ENCODE results near the gene CALCOCO1.

The CALCOCO1 gene

DNA sequence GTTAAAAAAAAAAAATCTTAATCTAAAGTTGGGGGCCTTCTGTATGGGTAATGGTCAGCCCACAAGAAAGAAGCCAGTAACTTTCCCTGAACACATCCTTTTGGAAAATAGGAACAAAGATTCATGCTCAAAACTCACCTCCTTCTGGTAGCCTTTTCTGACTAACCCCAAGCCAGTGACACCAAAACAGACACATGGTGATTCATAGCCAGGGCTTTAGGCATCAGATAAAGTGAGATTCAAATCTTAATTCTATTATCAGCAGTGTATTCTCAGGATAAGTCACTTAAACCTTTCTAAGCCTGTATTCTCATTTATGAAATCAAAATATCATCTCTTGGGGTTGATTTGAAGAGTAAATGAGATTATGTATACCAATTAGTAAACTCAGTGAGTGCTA lies 56.3 kb downstream of the CALCOCO1 start:
- 0 out of 2 replicates have a peak overlapping the region, but pooled peaks have one; percentile 11 for H3K27ac ChIP-seq (replicated peaks)
- H3K4me3 ChIP-seq (replicated peaks; ENCODE audit: insufficient read depth, low read length): no peak overlapping the region
- DNase-seq (ENCODE audit: low read depth in 1 of 2, low spot score in 1 of 2): no peak
- H3K27me3 ChIP-seq (ENCODE audit: insufficient read depth, poor library complexity, severe bottlenecking): no peaks in the 10 kb centered on the region
- TF ChIP-seq, protein P1, sequence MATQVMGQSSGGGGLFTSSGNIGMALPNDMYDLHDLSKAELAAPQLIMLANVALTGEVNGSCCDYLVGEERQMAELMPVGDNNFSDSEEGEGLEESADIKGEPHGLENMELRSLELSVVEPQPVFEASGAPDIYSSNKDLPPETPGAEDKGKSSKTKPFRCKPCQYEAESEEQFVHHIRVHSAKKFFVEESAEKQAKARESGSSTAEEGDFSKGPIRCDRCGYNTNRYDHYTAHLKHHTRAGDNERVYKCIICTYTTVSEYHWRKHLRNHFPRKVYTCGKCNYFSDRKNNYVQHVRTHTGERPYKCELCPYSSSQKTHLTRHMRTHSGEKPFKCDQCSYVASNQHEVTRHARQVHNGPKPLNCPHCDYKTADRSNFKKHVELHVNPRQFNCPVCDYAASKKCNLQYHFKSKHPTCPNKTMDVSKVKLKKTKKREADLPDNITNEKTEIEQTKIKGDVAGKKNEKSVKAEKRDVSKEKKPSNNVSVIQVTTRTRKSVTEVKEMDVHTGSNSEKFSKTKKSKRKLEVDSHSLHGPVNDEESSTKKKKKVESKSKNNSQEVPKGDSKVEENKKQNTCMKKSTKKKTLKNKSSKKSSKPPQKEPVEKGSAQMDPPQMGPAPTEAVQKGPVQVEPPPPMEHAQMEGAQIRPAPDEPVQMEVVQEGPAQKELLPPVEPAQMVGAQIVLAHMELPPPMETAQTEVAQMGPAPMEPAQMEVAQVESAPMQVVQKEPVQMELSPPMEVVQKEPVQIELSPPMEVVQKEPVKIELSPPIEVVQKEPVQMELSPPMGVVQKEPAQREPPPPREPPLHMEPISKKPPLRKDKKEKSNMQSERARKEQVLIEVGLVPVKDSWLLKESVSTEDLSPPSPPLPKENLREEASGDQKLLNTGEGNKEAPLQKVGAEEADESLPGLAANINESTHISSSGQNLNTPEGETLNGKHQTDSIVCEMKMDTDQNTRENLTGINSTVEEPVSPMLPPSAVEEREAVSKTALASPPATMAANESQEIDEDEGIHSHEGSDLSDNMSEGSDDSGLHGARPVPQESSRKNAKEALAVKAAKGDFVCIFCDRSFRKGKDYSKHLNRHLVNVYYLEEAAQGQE (IDR thresholded peaks at IDR 0.05; ENCODE audit: insufficient replicate concordance, low read depth): no peak
- TF ChIP-seq SPI1 (IDR thresholded peaks at IDR 0.05; ENCODE audit: borderline replicate concordance, low read depth) (no peak), POLR2AphosphoS5 (IDR thresholded peaks at IDR 0.05; ENCODE audit: low read depth) (no peak), GABPA (IDR thresholded peaks at IDR 0.05; ENCODE audit: low read depth) (no peak)
- TF ChIP-seq, protein P2, sequence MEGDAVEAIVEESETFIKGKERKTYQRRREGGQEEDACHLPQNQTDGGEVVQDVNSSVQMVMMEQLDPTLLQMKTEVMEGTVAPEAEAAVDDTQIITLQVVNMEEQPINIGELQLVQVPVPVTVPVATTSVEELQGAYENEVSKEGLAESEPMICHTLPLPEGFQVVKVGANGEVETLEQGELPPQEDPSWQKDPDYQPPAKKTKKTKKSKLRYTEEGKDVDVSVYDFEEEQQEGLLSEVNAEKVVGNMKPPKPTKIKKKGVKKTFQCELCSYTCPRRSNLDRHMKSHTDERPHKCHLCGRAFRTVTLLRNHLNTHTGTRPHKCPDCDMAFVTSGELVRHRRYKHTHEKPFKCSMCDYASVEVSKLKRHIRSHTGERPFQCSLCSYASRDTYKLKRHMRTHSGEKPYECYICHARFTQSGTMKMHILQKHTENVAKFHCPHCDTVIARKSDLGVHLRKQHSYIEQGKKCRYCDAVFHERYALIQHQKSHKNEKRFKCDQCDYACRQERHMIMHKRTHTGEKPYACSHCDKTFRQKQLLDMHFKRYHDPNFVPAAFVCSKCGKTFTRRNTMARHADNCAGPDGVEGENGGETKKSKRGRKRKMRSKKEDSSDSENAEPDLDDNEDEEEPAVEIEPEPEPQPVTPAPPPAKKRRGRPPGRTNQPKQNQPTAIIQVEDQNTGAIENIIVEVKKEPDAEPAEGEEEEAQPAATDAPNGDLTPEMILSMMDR (IDR thresholded peaks at IDR 0.05; ENCODE audit: insufficient read depth, low read length): no peak

DNA sequence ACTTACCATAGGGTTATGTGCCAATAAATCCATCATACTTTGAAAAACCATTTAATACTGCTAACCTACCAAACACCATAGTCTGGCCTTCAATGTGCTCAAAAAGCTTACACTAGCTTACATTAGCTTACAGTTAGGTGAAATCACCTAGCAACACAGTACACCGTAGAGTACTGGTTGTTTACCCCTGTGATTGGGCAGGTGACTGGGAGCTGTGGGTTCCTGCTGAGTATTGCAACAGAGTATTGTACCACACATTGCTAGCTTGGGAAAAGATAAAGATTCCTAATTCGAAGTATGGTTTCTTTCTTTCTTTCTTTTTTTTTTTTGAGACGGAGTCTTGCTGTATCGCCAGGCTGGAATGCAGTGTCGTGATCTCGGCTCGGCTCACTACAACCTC lies 56.9 kb downstream of the CALCOCO1 start:
- Histone ChIP-seq H3K4me3 (replicated peaks; ENCODE audit: insufficient read depth, low read length) (no peak overlapping the region), H3K27ac (replicated peaks) (no peak overlapping the region), H3K27me3 (ENCODE audit: insufficient read depth, poor library complexity, severe bottlenecking) (no peaks in the 10 kb centered on the region)
- TF ChIP-seq POLR2AphosphoS5 (IDR thresholded peaks at IDR 0.05; ENCODE audit: low read depth) (no peak), GABPA (IDR thresholded peaks at IDR 0.05; ENCODE audit: low read depth) (no peak), SPI1 (IDR thresholded peaks at IDR 0.05; ENCODE audit: borderline replicate concordance, low read depth) (no peak)
- TF ChIP-seq, protein P2 (IDR thresholded peaks at IDR 0.05; ENCODE audit: insufficient read depth, low read length): no peak
- TF ChIP-seq, protein P1 (IDR thresholded peaks at IDR 0.05; ENCODE audit: insufficient replicate concordance, low read depth): no peak
- DNase-seq (ENCODE audit: low read depth in 1 of 2, low spot score in 1 of 2): no peak

DNA sequence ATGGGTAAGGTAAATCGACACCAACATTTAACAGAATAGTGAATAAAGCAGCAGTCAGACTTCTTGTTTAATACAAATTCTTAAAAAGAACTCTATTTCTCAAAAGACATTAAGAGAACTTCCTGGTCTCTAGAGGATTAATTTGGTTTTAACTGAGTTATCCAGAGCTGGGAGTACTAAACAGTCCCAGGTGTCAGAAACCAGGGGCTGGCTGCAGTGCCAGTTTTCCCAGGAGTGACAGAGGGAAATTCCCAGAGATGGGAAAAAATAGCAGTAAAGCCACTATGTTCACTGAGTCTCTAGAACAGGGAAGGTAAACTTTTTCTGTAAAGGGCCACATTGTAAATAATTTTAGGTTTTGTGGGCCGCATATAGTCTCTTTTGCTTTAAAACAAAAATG lies 60.2 kb downstream of the CALCOCO1 start:
- no peak overlapping the region for H3K27ac ChIP-seq (replicated peaks)
- H3K27me3 ChIP-seq (ENCODE audit: insufficient read depth, poor library complexity, severe bottlenecking): no peaks in the 10 kb centered on the region
- no peak for DNase-seq (ENCODE audit: low read depth in 1 of 2, low spot score in 1 of 2)
- TF ChIP-seq SPI1 (IDR thresholded peaks at IDR 0.05; ENCODE audit: borderline replicate concordance, low read depth): no peak
- TF ChIP-seq GABPA (IDR thresholded peaks at IDR 0.05; ENCODE audit: low read depth): no peak
- TF ChIP-seq, protein P1 (IDR thresholded peaks at IDR 0.05; ENCODE audit: insufficient replicate concordance, low read depth): no peak
- TF ChIP-seq POLR2AphosphoS5 (IDR thresholded peaks at IDR 0.05; ENCODE audit: low read depth): no peak
- TF ChIP-seq, protein P2 (IDR thresholded peaks at IDR 0.05; ENCODE audit: insufficient read depth, low read length): no peak
- no peak overlapping the region for H3K4me3 ChIP-seq (replicated peaks; ENCODE audit: insufficient read depth, low read length)
